NB4 (cell line): Measurements from ENCODE around the gene KCNG2.

Experiments
- DNase-seq: peaks from one replicate; pipeline ENCODE4 v3.0.0; 2010; ENCODE audit warnings: low read depth
- H3K4me3 ChIP-seq: one replicate; pipeline ENCODE4 v1.5.1; 2011; ENCODE audit warnings: mild to moderate bottlenecking, low read depth, low read length, moderate library complexity
- MAX ChIP-seq: IDR thresholded peaks from 2 replicates; pipeline ENCODE4 v1.6.1; 2011; ENCODE audit warnings: low read depth, low read length
- MYC ChIP-seq: IDR thresholded peaks from 2 replicates; pipeline ENCODE4 v1.6.1; 2011; ENCODE audit warnings: low read depth, low read length
- POLR2A ChIP-seq: IDR thresholded peaks from 2 replicates; pipeline ENCODE4 v1.6.1; 2011; ENCODE audit warnings: mild to moderate bottlenecking; ENCODE audit not compliant: insufficient read length; ENCODE audit errors: extremely low read depth
- TF ChIP-seq, protein P1 (sequence below): IDR thresholded peaks from one replicate; pipeline ENCODE4 v1.5.1; 2012; ENCODE audit warnings: low read depth, low read length

The KCNG2 gene

GRCh38 chr18:79781331-79781941, 16.3 kb upstream of the KCNG2 start:
- H3K4me3 ChIP-seq, result no peak overlapping the region
- no peak for DNase-seq
- TF ChIP-seq POLR2A (no peak), MYC (no peak), MAX (no peak)
- TF ChIP-seq, protein P1, sequence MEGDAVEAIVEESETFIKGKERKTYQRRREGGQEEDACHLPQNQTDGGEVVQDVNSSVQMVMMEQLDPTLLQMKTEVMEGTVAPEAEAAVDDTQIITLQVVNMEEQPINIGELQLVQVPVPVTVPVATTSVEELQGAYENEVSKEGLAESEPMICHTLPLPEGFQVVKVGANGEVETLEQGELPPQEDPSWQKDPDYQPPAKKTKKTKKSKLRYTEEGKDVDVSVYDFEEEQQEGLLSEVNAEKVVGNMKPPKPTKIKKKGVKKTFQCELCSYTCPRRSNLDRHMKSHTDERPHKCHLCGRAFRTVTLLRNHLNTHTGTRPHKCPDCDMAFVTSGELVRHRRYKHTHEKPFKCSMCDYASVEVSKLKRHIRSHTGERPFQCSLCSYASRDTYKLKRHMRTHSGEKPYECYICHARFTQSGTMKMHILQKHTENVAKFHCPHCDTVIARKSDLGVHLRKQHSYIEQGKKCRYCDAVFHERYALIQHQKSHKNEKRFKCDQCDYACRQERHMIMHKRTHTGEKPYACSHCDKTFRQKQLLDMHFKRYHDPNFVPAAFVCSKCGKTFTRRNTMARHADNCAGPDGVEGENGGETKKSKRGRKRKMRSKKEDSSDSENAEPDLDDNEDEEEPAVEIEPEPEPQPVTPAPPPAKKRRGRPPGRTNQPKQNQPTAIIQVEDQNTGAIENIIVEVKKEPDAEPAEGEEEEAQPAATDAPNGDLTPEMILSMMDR, result no peak

DNA sequence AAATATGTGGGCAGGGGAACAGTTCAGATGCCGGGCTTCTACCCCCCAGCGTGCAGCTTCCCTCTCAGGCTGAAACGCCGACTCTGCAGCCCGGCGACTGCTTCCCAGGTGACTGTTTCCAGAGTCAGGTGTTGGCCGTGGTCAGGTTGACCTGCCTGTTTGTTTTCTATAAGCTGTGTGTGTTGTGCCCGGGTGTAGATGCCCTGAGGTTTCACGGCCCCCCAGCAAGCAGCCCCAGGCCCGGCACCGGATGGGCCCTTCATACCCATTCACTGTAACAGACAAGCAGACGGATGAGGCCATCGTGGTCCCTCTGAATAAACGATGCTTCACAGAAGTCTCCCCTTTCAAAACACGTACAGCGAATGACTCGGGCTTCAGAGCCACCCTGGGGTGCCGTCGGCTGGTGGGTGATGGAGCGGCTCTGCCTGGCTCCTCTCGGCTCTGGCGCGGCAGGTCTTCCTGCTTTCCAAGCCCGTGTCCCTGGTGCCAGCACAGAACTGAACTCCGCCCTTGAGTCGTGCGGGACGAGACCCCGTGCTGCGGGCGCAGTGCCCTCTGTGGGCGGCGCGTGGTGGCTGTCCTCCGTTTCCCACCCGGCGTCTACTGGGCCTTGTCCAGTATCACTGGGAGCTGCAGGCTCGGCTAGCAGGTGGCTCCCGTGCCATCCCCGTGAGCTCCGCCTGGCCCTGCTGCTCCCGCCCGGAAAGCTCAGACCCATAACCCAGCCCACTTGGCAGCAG, 15.0 kb upstream of the KCNG2 start:
- TF ChIP-seq POLR2A (no peak), MAX (no peak), MYC (no peak)
- TF ChIP-seq, protein P1, result no peak
- no peak for DNase-seq
- no peak overlapping the region for H3K4me3 ChIP-seq

GRCh38 chr18:79784071-79784913, 13.4 kb upstream of the KCNG2 start:
- H3K4me3 ChIP-seq, result peak overlapping the region; percentile 16
- TF ChIP-seq MAX, result no peak
- TF ChIP-seq POLR2A, result no peak
- no peak for TF ChIP-seq MYC
- TF ChIP-seq, protein P1, result no peak
- DNase-seq, result peak; percentile 44

GRCh38 chr18:79784965-79785770, 12.6 kb upstream of the KCNG2 start:
- TF ChIP-seq, protein P1, result no peak
- TF ChIP-seq POLR2A (no peak), MAX (peak; percentile 42; the same call in 1 of the 2 replicates), MYC (peak; percentile 54)
- DNase-seq, result peak; percentile 84
- H3K4me3 ChIP-seq, result peak overlapping the region; percentile 16

- DNase-seq, result no peak
- TF ChIP-seq POLR2A, result no peak
- no peak for TF ChIP-seq MAX
- no peak for TF ChIP-seq MYC
- TF ChIP-seq, protein P1, result no peak
These were observed 11.9 kb upstream of the KCNG2 start for GRCh38 chr18:79785831-79786230.

More at GRCh38 chr18:79785831-79786230, 11.9 kb upstream of the KCNG2 start:
- no peak overlapping the region for H3K4me3 ChIP-seq
